WTC11 (cell line): ENCODE data around the gene STAT2. TPM values are rescaled to one million over a fixed set of nuclear protein-coding genes. Genes with fewer than 3 reads are reported as not detected.
A peak's percentile ranks its signal among the peaks of the same experiment; 100 is the strongest.

Experiments used
- ATAC-seq: fragments of 200-7000 bp; cut with Tn5 transposase; 2 replicates; pipeline ENCODE4 v1.10.0; 2021; ENCODE audit warnings: mild to moderate bottlenecking, moderate library complexity
- CTCF ChIA-PET: fragments of 300-600 bp; sonication (Branson Sonifier 250); formaldehyde crosslinking; loops from one replicate; lab custom pipeline; 2021; ENCODE audit warnings: antibody characterized with exemption; lab: Charles Lee
- POLR2A ChIA-PET: fragments of 350-600 bp; sonication (Branson Sonifier 250); formaldehyde crosslinking; loops from one replicate; lab custom pipeline; 2021; ENCODE audit warnings: antibody characterized with exemption; lab: Charles Lee
- DNase-seq: peaks from one replicate; pipeline ENCODE4 v3.0.0; 2021; ENCODE audit warnings: low spot score
- H3K27ac Mint-ChIP-seq: 2 replicates; pipeline ENCODE4 v1.8.0; 2021; ENCODE audit warnings: mixed read lengths
- H3K27me3 Mint-ChIP-seq: 2 replicates; pipeline ENCODE4 v1.8.0; 2021; ENCODE audit warnings: low read depth, mild to moderate bottlenecking, moderate library complexity, mixed read lengths
- H3K36me3 Mint-ChIP-seq: 2 replicates; pipeline ENCODE4 v1.8.0; 2021; ENCODE audit warnings: mixed read lengths
- H3K4me1 Mint-ChIP-seq: 2 replicates; pipeline ENCODE4 v1.8.0; 2022; ENCODE audit warnings: mixed read lengths
- H3K4me3 Mint-ChIP-seq: 2 replicates; pipeline ENCODE4 v1.8.0; 2021; ENCODE audit warnings: mild to moderate bottlenecking, moderate library complexity, mixed read lengths
- H3K9me3 Mint-ChIP-seq: 2 replicates; pipeline ENCODE4 v1.8.0; 2021; ENCODE audit warnings: mixed read lengths
- ATF2 ChIP-seq: sonication (generic); formaldehyde crosslinking; IDR thresholded peaks from 2 replicates; pipeline ENCODE4 v1.8.1; 2022; ENCODE audit warnings: low read depth, missing genetic modification reagents, borderline replicate concordance
- CREB1 ChIP-seq: sonication (generic); formaldehyde crosslinking; IDR thresholded peaks from 2 replicates; pipeline ENCODE4 v1.8.0; 2023; ENCODE audit warnings: mild to moderate bottlenecking, missing genetic modification reagents
- ERG ChIP-seq: fragments of 250-450 bp; sonication (Bioruptor Pico); IDR thresholded peaks from 2 replicates; pipeline ENCODE4 v1.8.0; 2021; ENCODE audit warnings: mild to moderate bottlenecking
- HMGA2 ChIP-seq: fragments of 250-450 bp; sonication (Bioruptor Pico); IDR thresholded peaks from 2 replicates; pipeline ENCODE4 v1.4.0; 2021; ENCODE audit warnings: mild to moderate bottlenecking, moderate library complexity
- IRF1 ChIP-seq: sonication (generic); formaldehyde crosslinking; IDR thresholded peaks from 2 replicates; pipeline ENCODE4 v1.8.0; 2023; ENCODE audit warnings: missing genetic modification reagents
- MXD4 ChIP-seq: fragments of 250-450 bp; sonication (Bioruptor Pico); IDR thresholded peaks from 2 replicates; pipeline ENCODE4 v1.8.0; 2021; ENCODE audit warnings: mild to moderate bottlenecking, moderate library complexity, borderline replicate concordance
- NFYB ChIP-seq: sonication (generic); formaldehyde crosslinking; conservative IDR thresholded peaks from 2 replicates; pipeline ENCODE4 v1.8.0; 2022; ENCODE audit warnings: low read depth, missing genetic modification reagents
- NR3C1 ChIP-seq: sonication (generic); formaldehyde crosslinking; conservative IDR thresholded peaks from 2 replicates; pipeline ENCODE4 v1.8.1; 2023; ENCODE audit warnings: low read depth, mild to moderate bottlenecking, missing genetic modification reagents
- SOX15 ChIP-seq: fragments of 250-450 bp; sonication (Bioruptor Pico); IDR thresholded peaks from 2 replicates; pipeline ENCODE4 v1.9.0; 2021; ENCODE audit warnings: mild to moderate bottlenecking
- TEAD1 ChIP-seq: sonication (generic); formaldehyde crosslinking; IDR thresholded peaks from 2 replicates; pipeline ENCODE4 v1.8.0; 2022; ENCODE audit warnings: mild to moderate bottlenecking, missing genetic modification reagents
- ZBTB21 ChIP-seq: sonication (generic); formaldehyde crosslinking; IDR thresholded peaks from 2 replicates; pipeline ENCODE4 v1.8.1; 2023; ENCODE audit warnings: mild to moderate bottlenecking, missing genetic modification reagents, borderline replicate concordance
- ZNF423 ChIP-seq: fragments of 250-450 bp; sonication (Bioruptor Pico); IDR thresholded peaks from 2 replicates; pipeline ENCODE4 v2.1.2; 2022; ENCODE audit warnings: mild to moderate bottlenecking, moderate library complexity
- ZNF425 ChIP-seq: fragments of 250-450 bp; sonication (Bioruptor Pico); conservative IDR thresholded peaks from 2 replicates; pipeline ENCODE4 v1.9.0; 2021; ENCODE audit warnings: mild to moderate bottlenecking
- ZNF512 ChIP-seq: sonication (generic); formaldehyde crosslinking; IDR thresholded peaks from 2 replicates; pipeline ENCODE4 v1.8.1; 2022; ENCODE audit warnings: missing genetic modification reagents, borderline replicate concordance
- total RNA-seq: library from RNA; stranded (reverse); gene quantifications from 3 replicates; pipeline ENCODE4 v1.2.3, GENCODE V29; 2021

STAT2 gene
- total RNA-seq, 1 experiment from 2014 or later: 54.5 TPM

GRCh38 chr12:56377989-56378316 is 18.0 kb upstream of the STAT2 start:
- Mint-ChIP-seq H3K9me3 (peaks cover 11% of the 10 kb centered on the region), H3K27me3 (no peaks in the 10 kb centered on the region; the same call in 1 of the 2 replicates), H3K4me3 (no peak overlapping the region), H3K36me3 (no peaks in the 10 kb centered on the region), H3K4me1 (peaks cover 7% of the 10 kb centered on the region), H3K27ac (peak overlapping the region; percentile 47; the same call in 1 of the 2 replicates)
- POLR2A ChIA-PET: interaction anchor here (0.6 to 1.2 kb wide), 2 partner anchors 18 to 31 kb away, joined by 3 to 5 read pairs; partner anchors contain the start of gene STAT2
- no peak for DNase-seq
- TF ChIP-seq HMGA2: no peak
- TF ChIP-seq ZNF423 (CRISPR knock-in tag): no peak
- TF ChIP-seq ZBTB21 (CRISPR knock-in tag): no peak
- no peak for TF ChIP-seq ERG
- no peak for TF ChIP-seq CREB1 (CRISPR knock-in tag)
- TF ChIP-seq ZNF512 (CRISPR knock-in tag): no peak
- no peak for ATAC-seq
- CTCF ChIA-PET: interaction anchor here (1.1 to 3.3 kb wide), 4 partner anchors 11 to 87 kb away, joined by 3 to 17 read pairs (median 4); partner anchors contain the start of gene CNPY2

- TF ChIP-seq SOX15 (CRISPR knock-in tag) (no peak), ZNF425 (CRISPR knock-in tag) (no peak), TEAD1 (CRISPR knock-in tag) (no peak), IRF1 (CRISPR knock-in tag) (no peak), NR3C1 (no peak), ATF2 (CRISPR knock-in tag) (no peak), NFYB (CRISPR knock-in tag) (no peak), ZBTB21 (CRISPR knock-in tag) (no peak), MXD4 (no peak)
- POLR2A ChIA-PET: interaction anchor here (1.2 kb wide), 1 partner anchor 18 kb away, joined by 5 read pairs; the partner anchor contains the start of gene STAT2
- Mint-ChIP-seq H3K4me1 (peaks cover 7% of the 10 kb centered on the region), H3K27ac (peak overlapping the region; percentile 47; the same call in 1 of the 2 replicates), H3K27me3 (no peaks in the 10 kb centered on the region; the same call in none of the 2 replicates), H3K36me3 (no peaks in the 10 kb centered on the region), H3K4me3 (no peak overlapping the region), H3K9me3 (peaks cover 15% of the 10 kb centered on the region)
- DNase-seq (no peak), ATAC-seq (peak; percentile 90)
- CTCF ChIA-PET: interaction anchor here (0.6 to 3.3 kb wide), 6 partner anchors 11 to 87 kb away, joined by 3 to 17 read pairs (median 4); partner anchors contain the start of genes CNPY2 and STAT2
Observed at GRCh38 chr12:56377310-56377988, 17.5 kb upstream of the STAT2 start.
